ENCODE data around the gene FUOM. TPM values are rescaled to one million over a fixed set of nuclear protein-coding genes. Genes with fewer than 3 reads are reported as not detected.

The FUOM gene
- total RNA-seq, 1 donor from 2014 or later = 38.5 TPM

DNA sequence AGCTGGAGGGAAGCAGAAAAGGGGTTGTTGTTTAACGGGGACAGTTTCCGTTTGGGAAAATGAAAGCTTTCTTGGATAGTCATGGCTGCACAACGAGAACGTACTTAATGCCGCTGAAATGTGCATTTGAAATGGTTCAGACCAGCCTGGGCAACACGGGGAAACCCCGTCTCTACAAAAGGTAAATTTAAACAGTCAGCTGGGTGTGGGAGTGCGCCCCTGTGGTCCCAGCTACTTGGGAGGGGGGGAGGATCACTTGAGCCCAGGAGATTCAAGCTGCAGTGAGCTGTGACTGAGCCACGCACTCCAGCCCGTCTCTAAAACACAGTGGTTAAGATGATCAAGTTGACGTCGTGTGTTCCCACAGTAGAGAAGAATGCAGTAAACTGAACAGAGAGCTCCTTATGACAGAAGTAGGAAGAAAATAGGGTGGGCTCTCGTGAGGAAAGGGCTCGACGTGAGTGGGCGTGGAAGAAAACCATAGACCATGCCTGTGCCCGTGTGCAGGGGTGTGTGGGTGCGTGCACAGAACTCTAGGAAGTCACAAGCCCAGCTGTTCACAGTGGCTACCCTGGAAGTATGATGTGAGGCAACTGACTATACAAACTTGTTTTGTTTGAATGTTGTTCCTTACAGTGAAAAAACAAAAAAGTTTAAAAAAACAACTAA, 4.1 kb upstream of the FUOM start:
- intact Hi-C loops (cut with DNase I) = no loop called here
- Histone ChIP-seq H3K36me3 (peaks cover 29 to 41% of the 10 kb centered on the region in 2 donors), H3K4me1 (peaks cover 3 to 8% of the 10 kb centered on the region in 2 donors), H3K4me3 (no peak overlapping the region), H3K27ac (no peak overlapping the region), H3K9me3 (no peaks in the 10 kb centered on the region), H3K27me3 (no peaks in the 10 kb centered on the region)
- TF ChIP-seq CTCF (IDR thresholded peaks at IDR 0.05) = no peak
- DNase-seq (ENCODE audit: low spot score in 2 of 2) = no peak

- DNase-seq (ENCODE audit: low spot score in 2 of 2) = no peak
- H3K4me3 ChIP-seq = no peak overlapping the region
- H3K36me3 ChIP-seq = peaks cover 22 to 34% of the 10 kb centered on the region in 2 donors
- no peak overlapping the region for H3K27ac ChIP-seq
- H3K9me3 ChIP-seq = no peaks in the 10 kb centered on the region
- H3K27me3 ChIP-seq = no peaks in the 10 kb centered on the region
- TF ChIP-seq CTCF (IDR thresholded peaks at IDR 0.05) = no peak
- peaks cover 6 to 12% of the 10 kb centered on the region in 2 donors for H3K4me1 ChIP-seq
- intact Hi-C loops (cut with DNase I) = no loop called here
Measured at GRCh38 chr10:133361227-133361626, 3.4 kb upstream of the FUOM start.

DNA sequence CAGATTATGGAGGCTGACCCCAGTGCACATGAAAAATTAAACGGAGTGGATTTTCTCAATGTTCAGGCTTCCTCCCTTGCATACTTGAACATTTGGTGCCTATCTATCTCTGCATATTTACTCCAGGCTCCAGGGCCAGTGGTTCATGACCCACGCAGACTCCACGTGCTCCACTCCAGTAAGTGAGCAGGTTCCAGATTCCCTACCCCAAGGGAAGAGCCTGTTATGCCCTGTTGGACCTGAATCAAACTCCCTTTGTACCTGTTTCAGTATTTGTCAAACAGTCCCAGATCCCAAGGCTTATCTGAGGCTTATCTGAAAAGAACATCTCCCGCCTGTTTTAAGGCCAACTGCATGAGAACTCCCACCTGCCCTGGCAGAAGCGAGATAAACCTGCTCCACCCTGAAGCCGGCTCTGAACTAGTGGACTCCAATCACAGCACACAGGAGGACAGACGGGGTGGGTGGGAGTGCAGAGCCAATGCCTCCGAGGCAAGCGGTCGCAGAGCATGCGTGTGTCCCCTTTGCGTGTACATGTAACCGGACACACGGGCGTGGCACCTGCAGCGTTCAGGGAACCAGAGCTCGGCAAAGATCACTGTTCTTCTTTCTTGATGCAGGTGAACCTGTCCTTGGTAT, 2.3 kb upstream of the FUOM start:
- H3K4me3 ChIP-seq = no peak overlapping the region
- no peaks in the 10 kb centered on the region for H3K9me3 ChIP-seq
- peaks cover 12 to 23% of the 10 kb centered on the region in 2 donors for H3K36me3 ChIP-seq
- no peak overlapping the region for H3K27ac ChIP-seq
- peaks cover 6 to 12% of the 10 kb centered on the region in 2 donors for H3K4me1 ChIP-seq
- intact Hi-C loops (cut with DNase I) = no loop called here
- no peaks in the 10 kb centered on the region for H3K27me3 ChIP-seq
- TF ChIP-seq CTCF (IDR thresholded peaks at IDR 0.05) = no peak
- DNase-seq (ENCODE audit: low spot score in 2 of 2) = no peak

DNA sequence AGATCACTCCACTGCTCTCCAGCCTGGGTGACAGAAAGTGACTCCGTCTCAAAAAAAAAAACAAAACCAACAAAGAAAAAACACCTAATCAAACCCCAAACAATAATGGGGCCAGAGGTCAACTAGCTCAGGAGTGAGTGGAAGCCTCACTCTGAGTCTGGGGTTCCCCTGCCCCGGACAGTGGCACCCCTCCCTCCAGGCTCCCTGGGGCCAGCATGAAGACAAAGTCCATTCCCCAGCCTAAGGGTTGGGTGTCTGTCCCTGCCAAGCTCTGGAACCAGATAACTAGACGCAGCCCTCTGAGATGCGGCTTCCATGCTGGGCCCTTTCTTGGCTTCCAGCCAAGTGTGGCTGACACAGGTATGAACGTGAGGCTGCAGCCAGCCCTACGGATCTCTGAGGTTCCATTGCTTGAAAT, 1.7 kb upstream of the FUOM start:
- intact Hi-C loops (cut with DNase I) = no loop called here
- Histone ChIP-seq H3K36me3 (peaks cover 7 to 18% of the 10 kb centered on the region in 2 donors), H3K4me3 (no peak overlapping the region), H3K27me3 (no peaks in the 10 kb centered on the region), H3K27ac (no peak overlapping the region), H3K4me1 (peaks cover 6 to 12% of the 10 kb centered on the region in 2 donors), H3K9me3 (no peaks in the 10 kb centered on the region)
- DNase-seq (ENCODE audit: low spot score in 2 of 2) = no peak
- TF ChIP-seq CTCF (IDR thresholded peaks at IDR 0.05) = no peak

GRCh38 chr10:133358925-133359310, 1.1 kb upstream of the FUOM start:
- H3K4me1 ChIP-seq = peaks cover 6 to 12% of the 10 kb centered on the region in 2 donors
- H3K27ac ChIP-seq = no peak overlapping the region
- no peaks in the 10 kb centered on the region for H3K27me3 ChIP-seq
- intact Hi-C loops (cut with DNase I) = loop anchor here (1.0 kb wide), 1 partner anchor 14 kb away; the partner anchor contains the start of gene ECHS1
- no peak for DNase-seq (ENCODE audit: low spot score in 2 of 2)
- H3K9me3 ChIP-seq = no peaks in the 10 kb centered on the region
- H3K36me3 ChIP-seq = peaks cover 5 to 12% of the 10 kb centered on the region in 2 donors
- no peak overlapping the region for H3K4me3 ChIP-seq
- no peak for TF ChIP-seq CTCF (IDR thresholded peaks at IDR 0.05)
